RWPE2 (cell line): ENCODE data around the gene ABCC1.

ENCODE experiments used
- ATAC-seq: fragments of 200-7000 bp; cut with Tn5 transposase; 3 replicates; pipeline ENCODE4 v1.9.1; 2021; ENCODE audit warnings: low read depth
- DNase-seq: peaks from one replicate; pipeline ENCODE4 v3.0.0-alpha.2; 2020; ENCODE audit warnings: low spot score
- H3K27ac ChIP-seq: fragments of 450-650 bp; 2 replicates; pipeline ENCODE4 v1.5.1; 2017; ENCODE audit warnings: mild to moderate bottlenecking; ENCODE audit not compliant: poor library complexity, severe bottlenecking
- H3K27me3 ChIP-seq: fragments of 250-450 bp; sonication (Bioruptor Pico); 2 replicates; pipeline ENCODE4 v1.5.1; 2021; ENCODE audit warnings: mild to moderate bottlenecking, moderate library complexity; ENCODE audit not compliant: insufficient read depth, poor library complexity, severe bottlenecking
- H3K36me3 ChIP-seq: fragments of 250-450 bp; sonication (Bioruptor Pico); 2 replicates; pipeline ENCODE4 v1.5.1; 2020; ENCODE audit warnings: low read depth, mild to moderate bottlenecking, moderate library complexity
- H3K4me1 ChIP-seq: fragments of 250-450 bp; sonication (Bioruptor Pico); 2 replicates; pipeline ENCODE4 v1.5.1; 2021; ENCODE audit warnings: mild to moderate bottlenecking, moderate library complexity; ENCODE audit not compliant: insufficient read depth, poor library complexity, severe bottlenecking
- H3K4me3 ChIP-seq: fragments of 250-450 bp; sonication (Bioruptor Pico); 2 replicates; pipeline ENCODE4 v1.5.1; 2021; ENCODE audit warnings: mild to moderate bottlenecking, moderate library complexity; ENCODE audit not compliant: severe bottlenecking
- H3K9me3 ChIP-seq: fragments of 250-450 bp; sonication (Bioruptor Pico); 2 replicates; pipeline ENCODE4 v1.5.1; 2021; ENCODE audit warnings: mild to moderate bottlenecking, moderate library complexity; ENCODE audit not compliant: severe bottlenecking
- TF ChIP-seq, protein P1 (sequence below): fragments of 450-650 bp; IDR thresholded peaks from one replicate; pipeline ENCODE4 v1.5.1; 2017; ENCODE audit warnings: mild to moderate bottlenecking, moderate library complexity; ENCODE audit not compliant: poor library complexity, severe bottlenecking

The ABCC1 gene

DNA sequence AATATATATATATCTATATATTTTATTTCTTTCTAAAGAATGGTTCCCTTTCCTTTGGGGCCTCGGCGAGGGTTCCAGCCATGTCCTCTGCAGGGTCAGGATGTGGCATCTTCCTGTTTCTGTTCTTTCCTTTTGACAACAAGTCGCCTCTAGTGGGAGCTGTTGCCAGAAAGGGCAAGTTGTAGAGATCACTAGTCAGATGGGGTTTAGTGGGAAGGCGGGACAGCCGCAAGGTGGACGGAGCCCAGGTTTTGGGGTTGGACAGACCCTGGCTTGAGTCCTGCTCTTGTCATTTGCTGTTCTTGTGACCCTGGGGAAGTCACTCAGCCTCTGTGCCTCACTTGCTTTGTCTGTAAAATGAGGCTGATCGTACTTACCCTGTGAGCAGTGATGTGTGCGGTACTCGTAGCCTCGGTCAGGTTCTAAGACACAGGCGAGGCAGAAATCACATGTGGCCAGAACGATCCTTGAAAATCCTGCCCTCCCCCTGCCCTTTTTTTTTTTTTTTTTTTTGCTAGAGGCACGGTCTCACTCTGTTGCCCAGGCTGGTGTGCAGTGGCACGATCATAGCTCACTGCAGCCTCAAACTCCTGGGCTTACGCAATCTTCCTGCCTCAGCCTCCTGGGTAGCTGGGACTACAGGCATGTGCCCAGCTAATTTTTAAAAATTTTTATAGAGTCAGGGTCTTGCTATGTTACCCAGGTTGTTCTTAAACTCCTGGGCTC lies 193.8 kb downstream of the ABCC1 start:
- Histone ChIP-seq H3K36me3 (peaks cover 50% of the 10 kb centered on the region), H3K4me3 (no peak overlapping the region), H3K27ac (no peak overlapping the region), H3K9me3 (no peaks in the 10 kb centered on the region), H3K4me1 (no peaks in the 10 kb centered on the region), H3K27me3 (no peaks in the 10 kb centered on the region)
- DNase-seq: no peak
- TF ChIP-seq, protein P1, sequence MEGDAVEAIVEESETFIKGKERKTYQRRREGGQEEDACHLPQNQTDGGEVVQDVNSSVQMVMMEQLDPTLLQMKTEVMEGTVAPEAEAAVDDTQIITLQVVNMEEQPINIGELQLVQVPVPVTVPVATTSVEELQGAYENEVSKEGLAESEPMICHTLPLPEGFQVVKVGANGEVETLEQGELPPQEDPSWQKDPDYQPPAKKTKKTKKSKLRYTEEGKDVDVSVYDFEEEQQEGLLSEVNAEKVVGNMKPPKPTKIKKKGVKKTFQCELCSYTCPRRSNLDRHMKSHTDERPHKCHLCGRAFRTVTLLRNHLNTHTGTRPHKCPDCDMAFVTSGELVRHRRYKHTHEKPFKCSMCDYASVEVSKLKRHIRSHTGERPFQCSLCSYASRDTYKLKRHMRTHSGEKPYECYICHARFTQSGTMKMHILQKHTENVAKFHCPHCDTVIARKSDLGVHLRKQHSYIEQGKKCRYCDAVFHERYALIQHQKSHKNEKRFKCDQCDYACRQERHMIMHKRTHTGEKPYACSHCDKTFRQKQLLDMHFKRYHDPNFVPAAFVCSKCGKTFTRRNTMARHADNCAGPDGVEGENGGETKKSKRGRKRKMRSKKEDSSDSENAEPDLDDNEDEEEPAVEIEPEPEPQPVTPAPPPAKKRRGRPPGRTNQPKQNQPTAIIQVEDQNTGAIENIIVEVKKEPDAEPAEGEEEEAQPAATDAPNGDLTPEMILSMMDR: peak; percentile 25
- no peak for ATAC-seq

- H3K27ac ChIP-seq: peak overlapping the region; percentile 14
- peak; percentile 14; the same call in 2 of the 3 replicates for ATAC-seq
- no peaks in the 10 kb centered on the region for H3K9me3 ChIP-seq
- TF ChIP-seq, protein P1: no peak
- no peaks in the 10 kb centered on the region for H3K4me1 ChIP-seq
- no peak for DNase-seq
- no peaks in the 10 kb centered on the region for H3K27me3 ChIP-seq
- H3K4me3 ChIP-seq: no peak overlapping the region
- H3K36me3 ChIP-seq: peaks cover 43% of the 10 kb centered on the region
Measured at GRCh38 chr16:16143931-16144330, 194.5 kb downstream of the ABCC1 start.

GRCh38 chr16:16144416-16144815 lies 195.0 kb downstream of the ABCC1 start:
- TF ChIP-seq, protein P1: no peak
- no peak for DNase-seq

DNA sequence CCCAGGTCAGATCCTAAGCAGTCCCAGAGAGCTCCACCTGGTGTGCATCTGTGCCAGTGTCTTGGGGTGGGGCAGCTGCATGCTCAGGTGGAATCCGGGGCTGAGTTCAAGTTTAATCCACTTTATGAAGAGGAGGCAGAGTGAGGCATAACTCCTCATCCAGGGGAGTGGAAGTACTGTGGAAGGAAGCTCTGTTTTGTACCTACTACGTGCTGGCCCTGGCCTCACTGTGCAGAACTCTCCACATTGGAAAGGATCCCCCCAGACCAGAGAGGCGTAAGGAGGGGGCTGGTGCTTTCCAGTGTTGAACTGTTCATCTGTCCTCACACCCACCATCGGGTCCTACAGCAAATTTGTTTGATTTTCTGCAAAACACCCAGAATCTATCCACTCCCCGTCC lies 195.9 kb downstream of the ABCC1 start:
- no peak overlapping the region for H3K4me3 ChIP-seq
- ATAC-seq (no peak), DNase-seq (no peak)
- no peak overlapping the region for H3K27ac ChIP-seq
- H3K36me3 ChIP-seq: peaks cover 32% of the 10 kb centered on the region
- H3K9me3 ChIP-seq: no peaks in the 10 kb centered on the region
- TF ChIP-seq, protein P1: peak; percentile 1
- H3K4me1 ChIP-seq: no peaks in the 10 kb centered on the region
- H3K27me3 ChIP-seq: no peaks in the 10 kb centered on the region

More at GRCh38 chr16:16144416-16144815, 195.0 kb downstream of the ABCC1 start:
- H3K27me3 ChIP-seq: no peaks in the 10 kb centered on the region
- peak overlapping the region; percentile 14 for H3K27ac ChIP-seq
- H3K36me3 ChIP-seq: peaks cover 40% of the 10 kb centered on the region
- ATAC-seq: peak; percentile 68
- no peak overlapping the region for H3K4me3 ChIP-seq
- H3K4me1 ChIP-seq: no peaks in the 10 kb centered on the region
- H3K9me3 ChIP-seq: no peaks in the 10 kb centered on the region
